ENCODE measurements around the gene TMEM88. TPM values are rescaled to one million over a fixed set of nuclear protein-coding genes. Genes with fewer than 3 reads are reported as not detected.

The TMEM88 gene
- total and polyA plus RNA-seq, 2 of the 8 experiments (the other 6 are each of a cell fraction or from before 2014, with no cell fraction given), result 0.69 to 8.8 TPM

DNA sequence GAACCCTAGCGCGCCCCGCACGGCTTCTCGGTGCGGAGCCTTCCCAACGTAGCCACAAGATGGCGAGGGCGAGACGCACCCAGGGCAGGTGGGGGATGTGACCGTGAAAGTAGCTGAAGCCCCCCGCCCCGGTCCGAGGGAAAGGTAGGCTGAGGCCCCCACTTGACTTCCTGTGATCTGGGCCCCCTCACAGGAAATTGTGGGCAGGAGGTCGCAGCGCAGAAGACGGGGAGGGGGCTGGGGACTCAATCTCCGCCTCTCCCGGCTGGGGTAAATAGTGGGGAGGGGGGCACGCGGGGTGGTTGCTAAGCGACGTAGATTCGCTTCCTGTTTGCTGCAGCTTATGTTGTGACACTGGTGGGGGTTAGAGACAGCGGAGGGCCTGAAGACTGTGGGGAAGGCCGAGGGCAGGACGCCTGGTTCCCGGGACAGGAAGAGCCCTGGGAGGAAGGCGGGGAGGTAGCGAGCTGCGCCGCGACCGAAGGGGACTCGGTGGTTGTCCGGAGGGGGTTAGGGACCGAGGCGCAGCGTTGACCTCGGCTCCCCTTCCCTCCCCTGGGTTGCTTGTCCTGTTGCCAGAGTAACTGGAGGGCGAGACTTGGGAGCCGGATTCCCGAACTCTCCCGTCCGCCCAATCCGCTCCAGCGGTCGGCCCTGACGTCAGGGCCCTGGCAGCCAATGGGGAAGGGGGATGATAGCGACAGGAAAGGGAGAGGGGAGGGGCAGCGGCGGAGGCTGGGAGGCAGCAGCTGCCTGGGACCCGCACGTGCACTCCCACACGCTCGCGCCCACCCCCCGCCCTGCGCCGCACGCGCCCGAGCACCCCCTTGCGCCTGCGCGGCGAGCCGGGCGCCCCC is 19.7 kb upstream of the TMEM88 start (continued):
- TF ChIP-seq SIN3A (conservative IDR thresholded peaks at IDR 0.05 in 1 of 2, IDR thresholded peaks at IDR 0.05 in 1 of 2; ENCODE audit: low read depth in 1 of 2, low read length in 2 of 2), result peak; percentile 84 to 96; a peak in 3 of 4 replicates
- TF ChIP-seq, protein P1, sequence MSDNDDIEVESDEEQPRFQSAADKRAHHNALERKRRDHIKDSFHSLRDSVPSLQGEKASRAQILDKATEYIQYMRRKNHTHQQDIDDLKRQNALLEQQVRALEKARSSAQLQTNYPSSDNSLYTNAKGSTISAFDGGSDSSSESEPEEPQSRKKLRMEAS (IDR thresholded peaks at IDR 0.05), result peak; percentile 94
- 0 out of 2 replicates have a peak, but pooled peaks have one; percentile 45 for TF ChIP-seq RFX5 (IDR thresholded peaks at IDR 0.05; ENCODE audit: borderline replicate concordance, low read depth, low read length)
- TF ChIP-seq CREB1 (IDR thresholded peaks at IDR 0.05), result peak; percentile 86
- TF ChIP-seq CTBP2 (IDR thresholded peaks at IDR 0.05; ENCODE audit: borderline replicate concordance, insufficient read depth, insufficient read length, low read length), result no peak
- TF ChIP-seq, protein P2, sequence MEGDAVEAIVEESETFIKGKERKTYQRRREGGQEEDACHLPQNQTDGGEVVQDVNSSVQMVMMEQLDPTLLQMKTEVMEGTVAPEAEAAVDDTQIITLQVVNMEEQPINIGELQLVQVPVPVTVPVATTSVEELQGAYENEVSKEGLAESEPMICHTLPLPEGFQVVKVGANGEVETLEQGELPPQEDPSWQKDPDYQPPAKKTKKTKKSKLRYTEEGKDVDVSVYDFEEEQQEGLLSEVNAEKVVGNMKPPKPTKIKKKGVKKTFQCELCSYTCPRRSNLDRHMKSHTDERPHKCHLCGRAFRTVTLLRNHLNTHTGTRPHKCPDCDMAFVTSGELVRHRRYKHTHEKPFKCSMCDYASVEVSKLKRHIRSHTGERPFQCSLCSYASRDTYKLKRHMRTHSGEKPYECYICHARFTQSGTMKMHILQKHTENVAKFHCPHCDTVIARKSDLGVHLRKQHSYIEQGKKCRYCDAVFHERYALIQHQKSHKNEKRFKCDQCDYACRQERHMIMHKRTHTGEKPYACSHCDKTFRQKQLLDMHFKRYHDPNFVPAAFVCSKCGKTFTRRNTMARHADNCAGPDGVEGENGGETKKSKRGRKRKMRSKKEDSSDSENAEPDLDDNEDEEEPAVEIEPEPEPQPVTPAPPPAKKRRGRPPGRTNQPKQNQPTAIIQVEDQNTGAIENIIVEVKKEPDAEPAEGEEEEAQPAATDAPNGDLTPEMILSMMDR (IDR thresholded peaks at IDR 0.05; ENCODE audit: control extremely low read depth in 1 of 3, insufficient read depth in 1 of 3, low read depth in 1 of 3, low read length in 3 of 3), result peak; percentile 69 to 88 (median 73)
- 0 out of 2 replicates have a peak, but pooled peaks have one; percentile 35 for TF ChIP-seq RBBP5 (IDR thresholded peaks at IDR 0.05; ENCODE audit: borderline replicate concordance, low read depth, low read length)
- peak in 1 of 2 experiments; percentile 66; a peak in 2 of 3 replicates for TF ChIP-seq POLR2A (IDR thresholded peaks at IDR 0.05; ENCODE audit: control extremely low read depth in 1 of 2, low read depth in 2 of 2, low read length in 2 of 2)
- peak; percentile 71 for TF ChIP-seq SP1 (IDR thresholded peaks at IDR 0.05; ENCODE audit: low read depth, low read length)
- TF ChIP-seq TBP (IDR thresholded peaks at IDR 0.05; ENCODE audit: low read depth, low read length), result 0 out of 2 replicates have a peak, but pooled peaks have one; percentile 18
